ENCODE data around the gene BDKRB2. TPM values are rescaled to one million over a fixed set of nuclear protein-coding genes. Genes with fewer than 3 reads are reported as not detected.

Gene BDKRB2
- not detected for polyA plus RNA-seq

DNA sequence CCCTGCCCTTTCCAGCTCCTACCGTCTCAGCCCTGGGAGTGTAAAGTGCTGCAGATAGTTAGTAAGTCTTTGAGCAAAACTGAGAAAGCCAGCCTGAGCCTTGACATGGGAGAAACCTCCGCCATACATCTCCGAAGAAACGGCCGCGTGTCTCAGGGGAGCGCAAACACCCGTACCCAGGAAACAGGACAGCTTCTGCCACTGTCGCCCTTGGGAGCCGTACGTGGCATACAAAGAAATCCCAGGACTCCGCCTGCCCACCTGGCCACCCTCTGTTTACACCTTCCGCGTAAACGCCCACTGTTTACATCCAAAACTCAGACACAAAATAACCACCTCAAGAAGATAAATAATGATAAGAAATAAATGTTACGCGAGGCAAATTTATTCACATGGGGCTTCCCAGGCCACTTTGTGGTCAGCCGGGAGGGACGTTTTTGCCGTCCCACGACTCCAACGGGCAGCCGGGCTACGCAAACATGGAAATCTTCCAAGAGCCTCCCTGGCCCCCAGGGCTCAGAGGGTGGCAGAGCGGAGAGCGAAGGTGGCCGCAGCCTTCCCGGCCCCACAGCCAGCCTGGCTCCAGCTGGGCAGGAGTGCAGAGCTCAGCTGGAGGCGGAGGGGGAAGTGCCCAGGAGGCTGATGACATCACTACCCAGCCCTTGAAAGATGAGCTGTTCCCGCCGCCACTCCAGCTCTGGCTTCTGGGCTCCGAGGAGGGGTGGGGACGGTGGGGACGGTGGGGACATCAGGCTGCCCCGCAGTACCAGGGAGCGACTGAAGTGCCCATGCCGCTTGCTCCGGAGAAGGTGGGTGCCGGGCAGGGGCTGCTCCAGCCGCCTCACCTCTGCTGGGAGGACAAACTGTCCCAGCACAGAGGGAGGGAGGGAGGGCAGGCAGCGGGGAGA lies at the start of gene BDKRB2:
Gene BDKRB2 (plus strand): TSS at position 689 of the 908 bp plus-strand sequence. CDS start 32,269 bp downstream, outside the sequence.
- peaks cover 1% of the 10 kb centered on the region for H3K36me3 Mint-ChIP-seq
- H3K4me3 Mint-ChIP-seq = peak within 1 kb of the TSS in 1 of 4 donors; percentile 28
- H3K27ac Mint-ChIP-seq = peak within 1 kb of the TSS in 1 of 3 donors; percentile 65
- peaks cover 16% of the 10 kb centered on the region for H3K27me3 Mint-ChIP-seq
- H3K4me1 Mint-ChIP-seq = peaks cover 0 to 5% (median 4%) of the 10 kb centered on the region in 3 donors
- peaks cover 0 to 4% (median 0%) of the 10 kb centered on the region in 3 donors for H3K9me3 Mint-ChIP-seq

DNA sequence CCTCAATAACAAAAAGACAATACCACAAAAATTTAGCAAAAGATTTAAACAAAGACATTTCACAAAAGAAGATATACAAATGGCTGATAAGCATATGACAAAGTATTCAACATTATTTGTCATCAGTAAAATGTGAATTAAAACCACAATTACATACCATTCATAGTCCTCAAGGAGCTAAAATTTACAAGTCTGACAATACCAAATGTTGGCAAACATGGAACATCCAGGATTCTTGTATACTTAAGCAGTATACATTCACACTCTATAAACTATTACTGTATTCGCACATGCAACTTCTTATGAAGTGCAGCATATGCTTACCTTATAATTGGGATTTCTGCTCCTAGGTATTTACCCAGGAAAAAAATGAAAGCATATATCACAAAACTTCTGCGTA lies 49.7 kb upstream of the BDKRB2 start:
- Mint-ChIP-seq H3K9me3 (no peaks in the 10 kb centered on the region), H3K4me1 (no peaks in the 10 kb centered on the region), H3K4me3 (no peak overlapping the region), H3K27me3 (peaks cover 3% of the 10 kb centered on the region), H3K36me3 (no peaks in the 10 kb centered on the region), H3K27ac (no peak overlapping the region)

DNA sequence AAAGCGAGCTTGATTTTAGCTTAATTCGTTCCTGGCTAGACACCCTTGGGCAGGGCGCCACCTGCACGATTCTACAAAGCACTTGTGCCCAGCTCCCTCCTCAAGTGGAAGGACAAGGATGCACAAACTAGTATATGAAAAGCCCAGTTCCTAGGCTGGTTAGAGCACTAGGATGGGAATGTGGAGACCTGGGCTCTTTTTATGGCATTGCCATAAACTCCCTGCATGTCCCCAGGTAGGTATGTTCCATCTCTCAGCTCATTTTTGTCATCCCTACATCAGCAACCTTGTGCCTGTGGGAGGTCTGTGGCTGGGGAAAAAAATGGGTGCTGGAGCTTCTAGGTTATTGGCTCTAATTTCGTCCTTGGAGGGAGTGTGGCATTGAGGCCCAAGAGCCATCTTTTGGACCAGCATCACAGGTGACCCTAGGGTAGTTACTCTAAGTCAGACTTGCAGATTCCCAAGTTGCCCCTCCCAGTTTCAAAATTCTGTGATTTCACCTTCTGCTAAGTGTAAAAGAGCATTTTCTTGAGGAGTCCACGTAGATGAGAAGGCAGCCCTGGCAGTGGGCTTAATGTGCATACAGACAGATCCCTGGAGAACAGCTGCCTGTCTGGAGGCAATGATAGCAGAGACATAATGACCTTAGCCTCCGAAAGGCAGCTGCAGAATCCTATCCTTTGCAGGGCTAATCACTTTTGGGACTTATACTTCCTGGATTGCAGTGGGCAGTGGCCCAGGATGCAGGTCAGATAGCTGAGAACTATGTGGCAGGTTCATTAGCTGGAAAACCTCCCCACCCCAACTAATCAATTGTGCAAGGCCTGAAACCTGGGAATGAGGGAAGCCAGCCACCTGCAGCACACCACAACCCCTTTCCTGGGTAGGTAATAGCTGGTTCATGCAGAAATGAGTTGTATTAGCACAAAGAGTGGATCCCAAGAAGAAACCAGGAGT lies 47.6 kb upstream of the BDKRB2 start:
- Mint-ChIP-seq H3K27me3 (no peaks in the 10 kb centered on the region), H3K4me3 (no peak overlapping the region), H3K9me3 (no peaks in the 10 kb centered on the region), H3K4me1 (no peaks in the 10 kb centered on the region), H3K27ac (no peak overlapping the region), H3K36me3 (no peaks in the 10 kb centered on the region)

GRCh38 chr14:96158735-96159134 lies 45.9 kb upstream of the BDKRB2 start:
- Mint-ChIP-seq H3K36me3 (no peaks in the 10 kb centered on the region), H3K9me3 (no peaks in the 10 kb centered on the region), H3K4me1 (no peaks in the 10 kb centered on the region), H3K4me3 (no peak overlapping the region), H3K27ac (no peak overlapping the region), H3K27me3 (no peaks in the 10 kb centered on the region)

GRCh38 chr14:96160076-96160912 lies 44.3 kb upstream of the BDKRB2 start:
- H3K36me3 Mint-ChIP-seq = no peaks in the 10 kb centered on the region
- H3K4me3 Mint-ChIP-seq = no peak overlapping the region
- no peak overlapping the region for H3K27ac Mint-ChIP-seq
- H3K27me3 Mint-ChIP-seq = peaks cover 2% of the 10 kb centered on the region
- H3K9me3 Mint-ChIP-seq = no peaks in the 10 kb centered on the region
- H3K4me1 Mint-ChIP-seq = no peaks in the 10 kb centered on the region

- H3K27me3 Mint-ChIP-seq = peaks cover 3% of the 10 kb centered on the region
- no peak overlapping the region for H3K27ac Mint-ChIP-seq
These were observed 43.7 kb upstream of the BDKRB2 start for GRCh38 chr14:96160913-96161310.

DNA sequence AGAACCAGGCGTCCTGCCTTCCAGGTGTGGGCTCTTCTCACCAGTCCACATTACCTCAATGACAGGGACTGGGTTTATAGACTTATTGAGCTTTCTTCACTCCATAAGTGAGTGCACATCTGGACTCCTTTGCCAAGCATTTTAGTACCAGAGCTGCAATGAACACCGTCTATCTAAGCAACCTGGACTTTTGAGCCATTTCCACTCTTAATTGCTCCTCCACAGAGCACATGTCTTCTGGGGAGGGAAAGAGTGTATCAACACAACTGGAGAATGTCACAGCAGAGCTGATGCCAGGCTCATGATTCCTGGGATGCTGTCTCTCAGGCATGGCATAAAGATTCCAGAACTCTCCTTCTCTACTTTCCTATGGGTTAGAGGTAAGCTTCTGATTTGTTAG lies 43.0 kb upstream of the BDKRB2 start:
- no peaks in the 10 kb centered on the region for H3K4me1 Mint-ChIP-seq
- H3K4me3 Mint-ChIP-seq = no peak overlapping the region
- no peaks in the 10 kb centered on the region for H3K36me3 Mint-ChIP-seq
- peaks cover 3% of the 10 kb centered on the region for H3K27me3 Mint-ChIP-seq
- H3K9me3 Mint-ChIP-seq = no peaks in the 10 kb centered on the region
- H3K27ac Mint-ChIP-seq = no peak overlapping the region

More at GRCh38 chr14:96160913-96161310, 43.7 kb upstream of the BDKRB2 start:
- Mint-ChIP-seq H3K36me3 (no peaks in the 10 kb centered on the region), H3K4me1 (no peaks in the 10 kb centered on the region), H3K4me3 (no peak overlapping the region), H3K9me3 (no peaks in the 10 kb centered on the region)

- H3K27me3 Mint-ChIP-seq = peaks cover 3% of the 10 kb centered on the region
- H3K9me3 Mint-ChIP-seq = no peaks in the 10 kb centered on the region
- H3K27ac Mint-ChIP-seq = peak overlapping the region in 1 of 3 donors; percentile 18
- H3K4me3 Mint-ChIP-seq = no peak overlapping the region
- no peaks in the 10 kb centered on the region for H3K36me3 Mint-ChIP-seq
- H3K4me1 Mint-ChIP-seq = no peaks in the 10 kb centered on the region
These were observed 42.4 kb upstream of the BDKRB2 start for GRCh38 chr14:96162265-96162664.

DNA sequence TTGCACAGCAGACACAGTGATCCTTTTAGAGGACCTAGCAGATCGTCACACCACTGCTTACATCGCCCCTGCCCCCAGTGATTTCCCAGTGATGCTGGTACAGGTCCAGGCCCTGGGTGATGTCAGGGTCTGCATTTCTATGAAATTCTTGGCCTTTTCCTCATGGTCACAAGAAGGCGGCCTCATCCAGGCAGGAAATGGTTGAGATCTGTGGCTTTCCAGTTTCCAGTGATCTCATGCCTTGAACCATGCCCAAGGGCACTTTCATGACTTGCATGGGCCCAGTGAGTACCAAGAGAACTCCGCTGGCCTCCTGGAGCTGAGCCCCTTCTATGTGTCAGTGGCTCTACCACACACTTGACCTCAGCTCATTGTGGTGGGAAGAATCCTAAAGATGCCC lies 41.9 kb upstream of the BDKRB2 start:
- no peaks in the 10 kb centered on the region for H3K9me3 Mint-ChIP-seq
- H3K4me1 Mint-ChIP-seq = no peaks in the 10 kb centered on the region
- H3K27me3 Mint-ChIP-seq = peaks cover 3% of the 10 kb centered on the region
- no peaks in the 10 kb centered on the region for H3K36me3 Mint-ChIP-seq
- no peak overlapping the region for H3K27ac Mint-ChIP-seq
- no peak overlapping the region for H3K4me3 Mint-ChIP-seq

DNA sequence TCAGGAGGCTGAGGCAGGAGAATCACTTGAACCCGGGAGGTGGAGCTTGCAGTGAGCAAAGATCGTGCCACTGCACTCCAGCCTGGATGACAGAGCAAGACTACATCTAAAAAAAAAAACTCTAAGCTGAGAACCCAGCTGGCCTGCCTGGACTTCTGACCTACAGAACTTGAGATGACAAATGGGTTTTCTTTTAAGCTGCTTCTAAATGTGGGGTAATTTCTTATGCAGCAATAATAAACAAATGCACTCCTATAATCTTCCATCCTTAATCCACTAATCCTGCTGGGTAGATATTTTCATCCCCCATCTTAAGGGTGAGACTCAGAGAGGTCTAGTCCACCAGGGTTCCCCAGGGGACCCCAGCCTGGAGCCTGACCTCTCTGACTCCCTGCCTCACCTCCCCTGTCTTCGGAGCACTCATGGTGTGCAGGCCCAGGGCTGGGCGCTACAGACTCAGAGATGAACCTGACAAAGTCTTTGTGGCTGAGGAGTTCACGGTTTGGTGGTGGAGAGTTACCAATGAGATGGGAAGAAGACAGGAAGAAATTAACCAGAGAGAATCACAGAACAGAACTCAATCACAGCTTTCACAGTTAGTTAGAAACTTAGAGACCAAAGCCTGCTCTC lies 39.7 kb upstream of the BDKRB2 start:
- H3K36me3 Mint-ChIP-seq = no peaks in the 10 kb centered on the region
- H3K27me3 Mint-ChIP-seq = peaks cover 3% of the 10 kb centered on the region
- no peaks in the 10 kb centered on the region for H3K9me3 Mint-ChIP-seq
- H3K27ac Mint-ChIP-seq = no peak overlapping the region
- no peaks in the 10 kb centered on the region for H3K4me1 Mint-ChIP-seq
- H3K4me3 Mint-ChIP-seq = no peak overlapping the region

GRCh38 chr14:96165493-96166436 lies 38.9 kb upstream of the BDKRB2 start:
- Mint-ChIP-seq H3K27ac (no peak overlapping the region), H3K9me3 (no peaks in the 10 kb centered on the region)

DNA sequence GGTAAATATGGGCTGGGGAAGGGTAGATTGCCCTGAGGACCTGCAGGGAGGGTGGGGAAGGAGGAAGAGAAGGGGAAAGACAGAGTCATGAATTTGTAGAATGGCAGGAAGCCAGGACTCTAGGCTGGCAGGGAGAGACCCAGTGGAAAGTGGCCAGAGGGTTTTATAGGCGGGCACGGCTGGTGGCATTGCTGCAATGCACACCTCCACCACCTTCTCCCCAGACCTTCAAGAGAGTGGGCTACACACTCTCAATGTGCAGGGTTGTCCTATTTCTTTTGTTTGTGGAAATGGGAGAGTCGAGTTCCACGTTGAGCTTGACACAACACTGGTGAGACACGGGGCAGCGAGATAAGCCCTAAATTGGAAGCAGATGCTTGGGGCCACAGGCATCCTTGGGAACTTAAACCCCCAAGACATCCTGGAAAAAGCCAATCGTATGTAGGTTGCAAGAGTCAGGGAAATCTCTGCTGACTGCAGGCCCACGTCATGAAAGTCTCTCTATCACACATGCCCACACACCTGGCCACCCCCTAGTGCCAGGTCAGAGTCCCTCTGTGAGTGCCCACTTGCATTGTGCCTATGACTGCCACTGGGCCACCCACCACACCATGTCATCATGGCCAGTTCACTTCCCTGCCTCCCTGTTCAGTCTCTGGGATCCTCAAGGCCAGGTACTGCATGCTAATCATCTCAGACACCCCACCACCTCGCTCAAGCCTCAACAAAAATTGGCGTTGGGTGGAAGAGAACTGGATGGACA lies 38.0 kb upstream of the BDKRB2 start:
- H3K36me3 Mint-ChIP-seq = no peaks in the 10 kb centered on the region
- H3K4me1 Mint-ChIP-seq = no peaks in the 10 kb centered on the region
- no peak overlapping the region for H3K27ac Mint-ChIP-seq
- H3K9me3 Mint-ChIP-seq = no peaks in the 10 kb centered on the region
- no peak overlapping the region for H3K4me3 Mint-ChIP-seq
- H3K27me3 Mint-ChIP-seq = peaks cover 3% of the 10 kb centered on the region

More at GRCh38 chr14:96165493-96166436, 38.9 kb upstream of the BDKRB2 start:
- peak overlapping the region in 1 of 4 donors; percentile 21 for H3K4me3 Mint-ChIP-seq
- no peaks in the 10 kb centered on the region for H3K4me1 Mint-ChIP-seq
- peaks cover 3% of the 10 kb centered on the region for H3K27me3 Mint-ChIP-seq
- no peaks in the 10 kb centered on the region for H3K36me3 Mint-ChIP-seq

Data from IgD-negative memory B cell (primary cell).